Skeletal muscle tissue (tissue), 4 donors: ENCODE data around the gene FGFR3. TPM values are rescaled to one million over a fixed set of nuclear protein-coding genes. Genes with fewer than 3 reads are reported as not detected.

Source experiments
- H3K27ac ChIP-seq: one replicate; pipeline ENCODE4 v1.7.0; 2013; ENCODE audit warnings: mild to moderate bottlenecking, low read depth, low read length, inconsistent platforms
- H3K27me3 ChIP-seq, 3 donors: one replicate each; pipeline ENCODE4 v1.7.0; 2013; ENCODE audit warnings: low read length in 3 of 3; ENCODE audit not compliant: control insufficient read depth in 3 of 3, insufficient read depth in 3 of 3
- H3K36me3 ChIP-seq, 3 donors: one replicate each; pipeline ENCODE4 v1.7.0; 2013; ENCODE audit warnings: low read length in 3 of 3; ENCODE audit not compliant: control insufficient read depth in 3 of 3, insufficient read depth in 3 of 3
- H3K4me1 ChIP-seq, 3 donors: one replicate each; pipeline ENCODE4 v1.7.0; 2013; ENCODE audit warnings: low read length in 3 of 3, mild to moderate bottlenecking in 3 of 3; ENCODE audit not compliant: control insufficient read depth in 3 of 3, insufficient read depth in 3 of 3
- H3K4me3 ChIP-seq, 3 donors: one replicate each; pipeline ENCODE4 v1.7.0; 2013; ENCODE audit warnings: low read length in 3 of 3
- H3K9ac ChIP-seq, 3 donors: one replicate each; pipeline ENCODE4 v1.7.0; 2013; ENCODE audit warnings: low read length in 3 of 3, mild to moderate bottlenecking in 3 of 3, moderate library complexity in 2 of 3, low read depth in 1 of 3
- H3K9me3 ChIP-seq, 3 donors: one replicate each; pipeline ENCODE4 v1.7.0; 2013; ENCODE audit warnings: low read length in 3 of 3; ENCODE audit not compliant: control insufficient read depth in 3 of 3
- total RNA-seq: library from RNA; depleted of rRNA; stranded (reverse); fragments of >200 nt; gene quantifications from one replicate; pipeline ENCODE4 v1.2.3, GENCODE V29; 2014
- donor health status: Osteomylitis.

FGFR3 gene
- total RNA-seq, 1 donor from 2014 or later = 0.52 TPM

DNA sequence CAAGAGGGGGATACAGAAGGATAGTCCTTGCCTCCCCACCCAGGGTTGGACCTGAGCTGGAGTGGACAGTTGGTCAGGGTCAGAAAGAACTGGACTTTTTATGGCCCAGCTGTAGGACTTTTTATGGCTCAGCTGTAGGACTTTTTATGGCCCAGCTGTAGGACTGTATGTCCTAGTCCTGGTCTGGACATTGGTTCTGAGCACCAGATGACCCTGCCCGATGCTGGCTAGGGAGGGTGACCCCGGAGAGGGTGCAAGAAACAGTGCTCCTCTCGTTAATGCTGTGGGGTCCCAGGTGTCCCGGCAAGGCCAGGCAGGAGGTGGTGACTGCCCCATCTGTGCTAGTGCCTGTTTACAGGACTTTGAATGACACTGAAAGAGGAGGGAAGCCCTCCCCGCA is 64.8 kb downstream of the FGFR3 start:
- Histone ChIP-seq H3K27ac (no peak overlapping the region), H3K4me3 (no peak overlapping the region), H3K4me1 (peaks cover 17 to 36% (median 20%) of the 10 kb centered on the region in 3 donors), H3K9me3 (no peaks in the 10 kb centered on the region), H3K27me3 (peaks cover 8 to 11% (median 8%) of the 10 kb centered on the region in 3 donors), H3K36me3 (no peaks in the 10 kb centered on the region), H3K9ac (peak overlapping the region in 2 of 3 donors; percentile 16 to 43)

Other genes with a start within 250 kb of the FGFR3 start
- 0.52 TPM for gene FAM53A, start 109.0 kb upstream of the FGFR3 start, total RNA-seq
- gene SLBP, start 81.0 kb upstream of the FGFR3 start, total RNA-seq = 23.5 TPM
- 7.3 TPM for gene TMEM129, start 72.0 kb upstream of the FGFR3 start, total RNA-seq
- 3.7 TPM for gene TACC3, start 71.8 kb upstream of the FGFR3 start, total RNA-seq
- 32.4 TPM for gene LETM1, start 62.9 kb downstream of the FGFR3 start, total RNA-seq
- 41.8 TPM for gene NSD2, start 78.1 kb downstream of the FGFR3 start, total RNA-seq
- 15.1 TPM for gene NELFA, start 215.7 kb downstream of the FGFR3 start, total RNA-seq